Measurements from ENCODE around the gene SLC6A13. TPM values are rescaled to one million over a fixed set of nuclear protein-coding genes. Genes with fewer than 3 reads are reported as not detected.

SLC6A13 gene
- total and polyA plus RNA-seq, 9 donors: 0.13 to 6.1 (median 0.75) TPM; not detected in 3

DNA sequence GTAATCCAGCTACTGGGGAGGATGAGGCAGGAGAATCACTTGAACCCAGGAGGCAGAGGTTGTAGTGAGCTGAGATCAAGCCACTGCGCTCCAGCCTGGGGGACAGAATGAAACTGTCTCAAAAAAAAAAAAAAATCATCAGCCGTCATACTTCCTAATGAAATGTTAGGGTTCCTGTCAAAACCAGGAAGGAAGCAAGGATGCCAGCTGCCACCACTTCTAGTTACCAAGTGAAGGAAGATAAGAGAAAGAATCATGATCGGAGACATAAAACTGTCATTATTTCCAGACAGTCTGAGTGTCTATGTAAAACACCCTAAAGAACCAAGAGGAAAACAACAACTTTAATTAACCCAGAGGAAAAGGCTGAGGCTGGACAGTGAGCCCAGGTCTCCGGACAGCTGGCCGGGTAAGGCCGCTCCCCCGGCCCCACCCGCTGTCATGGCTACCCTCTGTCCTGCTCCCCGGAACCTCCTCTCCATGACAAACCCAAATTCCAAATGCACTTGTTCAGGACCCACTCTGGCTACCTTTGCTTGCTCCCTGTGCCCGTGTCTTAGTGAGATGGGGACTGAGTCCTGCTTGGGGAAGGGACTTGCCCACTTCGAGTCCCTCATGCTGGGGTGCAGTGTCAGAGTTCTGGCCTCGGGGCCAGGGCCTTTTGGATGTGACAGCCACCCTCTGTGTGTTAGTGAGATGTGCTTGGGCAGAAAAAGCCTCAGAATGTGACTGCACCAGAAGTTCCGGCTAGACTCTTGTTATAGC is 77.6 kb downstream of the SLC6A13 start:
- WGBS, 3 donors: 70 to 81% (median 78%) methylated on average over 13 of the region's 13 CpGs
- Histone ChIP-seq H3K27ac (no peak overlapping the region), H3K27me3 (no peaks in the 10 kb centered on the region), H3K4me1 (ENCODE audit: insufficient read depth) (no peaks in the 10 kb centered on the region), H3K36me3 (no peaks in the 10 kb centered on the region), H3K4me3 (no peak overlapping the region), H3K9me3 (no peaks in the 10 kb centered on the region)
- no peak for DNase-seq
- intact Hi-C loops (cut with DNase I): no loop called here
- TF ChIP-seq, protein P1, sequence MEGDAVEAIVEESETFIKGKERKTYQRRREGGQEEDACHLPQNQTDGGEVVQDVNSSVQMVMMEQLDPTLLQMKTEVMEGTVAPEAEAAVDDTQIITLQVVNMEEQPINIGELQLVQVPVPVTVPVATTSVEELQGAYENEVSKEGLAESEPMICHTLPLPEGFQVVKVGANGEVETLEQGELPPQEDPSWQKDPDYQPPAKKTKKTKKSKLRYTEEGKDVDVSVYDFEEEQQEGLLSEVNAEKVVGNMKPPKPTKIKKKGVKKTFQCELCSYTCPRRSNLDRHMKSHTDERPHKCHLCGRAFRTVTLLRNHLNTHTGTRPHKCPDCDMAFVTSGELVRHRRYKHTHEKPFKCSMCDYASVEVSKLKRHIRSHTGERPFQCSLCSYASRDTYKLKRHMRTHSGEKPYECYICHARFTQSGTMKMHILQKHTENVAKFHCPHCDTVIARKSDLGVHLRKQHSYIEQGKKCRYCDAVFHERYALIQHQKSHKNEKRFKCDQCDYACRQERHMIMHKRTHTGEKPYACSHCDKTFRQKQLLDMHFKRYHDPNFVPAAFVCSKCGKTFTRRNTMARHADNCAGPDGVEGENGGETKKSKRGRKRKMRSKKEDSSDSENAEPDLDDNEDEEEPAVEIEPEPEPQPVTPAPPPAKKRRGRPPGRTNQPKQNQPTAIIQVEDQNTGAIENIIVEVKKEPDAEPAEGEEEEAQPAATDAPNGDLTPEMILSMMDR (IDR thresholded peaks at IDR 0.05): no peak
- TF ChIP-seq EP300 (IDR thresholded peaks at IDR 0.05): no peak
- TF ChIP-seq POLR2A (IDR thresholded peaks at IDR 0.05): no peak

DNA sequence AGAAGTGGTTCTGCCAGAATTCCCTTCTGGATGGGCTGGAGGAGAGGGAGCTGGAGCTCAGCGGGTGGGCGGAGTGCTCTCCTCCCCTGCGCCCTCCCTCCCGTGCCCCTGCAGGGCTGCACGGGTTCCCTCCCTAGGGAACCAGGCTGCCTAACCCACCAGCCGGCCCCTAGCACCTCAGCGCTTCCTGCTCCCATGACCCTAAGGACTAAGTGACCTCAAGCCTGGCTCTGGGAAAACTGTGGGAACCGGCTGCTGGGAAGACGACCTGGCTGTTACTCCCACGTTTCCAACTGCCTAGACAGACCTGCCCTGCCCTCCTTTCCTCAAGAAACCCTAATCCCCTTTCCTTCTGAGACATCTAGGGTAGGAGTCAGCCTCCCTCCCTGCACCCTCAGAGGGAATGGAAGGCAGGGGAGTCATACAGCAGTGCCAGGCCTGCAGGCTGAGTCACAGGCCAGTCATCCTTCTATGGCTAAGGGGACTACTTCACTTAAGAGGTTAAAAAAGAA is 80.2 kb downstream of the SLC6A13 start:
- no peak for DNase-seq
- H3K36me3 ChIP-seq: no peaks in the 10 kb centered on the region
- intact Hi-C loops (cut with DNase I): no loop called here
- no peaks in the 10 kb centered on the region for H3K4me1 ChIP-seq (ENCODE audit: insufficient read depth)
- H3K27me3 ChIP-seq: no peaks in the 10 kb centered on the region
- TF ChIP-seq EP300 (IDR thresholded peaks at IDR 0.05) (no peak), POLR2A (IDR thresholded peaks at IDR 0.05) (no peak)
- TF ChIP-seq, protein P1 (IDR thresholded peaks at IDR 0.05): no peak
- no peak overlapping the region for H3K27ac ChIP-seq
- H3K4me3 ChIP-seq: no peak overlapping the region
- 23 to 36% (median 24%) methylated on average over 10 of the region's 10 CpGs for WGBS, 3 donors
- H3K9me3 ChIP-seq: no peaks in the 10 kb centered on the region

DNA sequence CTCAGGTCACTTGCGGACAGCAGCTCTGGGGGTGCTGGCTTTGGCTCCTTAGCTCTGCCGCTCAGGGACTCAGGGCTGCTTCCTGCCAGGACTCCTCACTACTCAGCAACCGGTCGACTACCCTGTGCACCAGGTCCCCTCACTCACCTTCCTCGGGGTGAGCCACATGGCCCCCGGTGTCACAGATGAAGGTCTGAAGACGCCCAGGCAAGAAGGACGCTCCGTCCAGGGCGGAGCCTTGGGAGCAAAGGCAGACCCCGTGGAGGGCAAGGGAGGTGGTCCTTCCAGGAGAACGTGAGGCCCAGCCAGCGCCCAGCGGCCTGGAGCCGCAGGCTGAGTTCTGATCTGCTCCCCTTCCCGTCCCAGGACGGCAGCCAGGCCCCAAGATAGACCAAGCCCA is 80.7 kb downstream of the SLC6A13 start:
- TF ChIP-seq, protein P1 (IDR thresholded peaks at IDR 0.05): no peak
- TF ChIP-seq EP300 (IDR thresholded peaks at IDR 0.05) (no peak), POLR2A (IDR thresholded peaks at IDR 0.05) (no peak)
- no peak for DNase-seq
- H3K9me3 ChIP-seq: no peaks in the 10 kb centered on the region
- intact Hi-C loops (cut with DNase I): no loop called here
- H3K4me1 ChIP-seq (ENCODE audit: insufficient read depth): no peaks in the 10 kb centered on the region
- H3K4me3 ChIP-seq: no peak overlapping the region
- H3K36me3 ChIP-seq: no peaks in the 10 kb centered on the region
- H3K27ac ChIP-seq: no peak overlapping the region
- WGBS, 3 donors: 69 to 76% (median 70%) methylated on average over 17 of the region's 17 CpGs
- H3K27me3 ChIP-seq: no peaks in the 10 kb centered on the region

DNA sequence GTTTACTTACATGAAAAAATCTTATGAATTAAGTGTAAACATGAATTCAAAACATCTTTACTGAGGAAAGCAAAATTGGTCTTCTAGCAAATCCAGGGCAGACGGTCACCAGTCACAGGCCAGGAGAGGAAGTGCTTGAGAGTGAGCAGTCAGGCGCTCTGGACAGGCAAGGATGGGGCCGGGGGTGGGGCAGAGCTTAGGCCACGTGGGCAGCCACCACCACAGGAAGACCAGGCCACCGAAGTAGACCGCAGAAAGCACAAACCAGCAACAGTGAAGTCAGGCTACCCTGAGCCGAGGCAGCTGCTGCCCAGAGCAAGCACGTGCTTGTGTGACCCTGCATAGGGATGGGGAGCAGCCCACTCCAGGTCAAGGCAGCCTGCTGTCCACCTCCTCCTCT is 82.2 kb downstream of the SLC6A13 start:
- H3K9me3 ChIP-seq: no peaks in the 10 kb centered on the region
- WGBS, 3 donors: 20 to 38% (median 25%) methylated on average over 8 of the region's 8 CpGs
- no peaks in the 10 kb centered on the region for H3K36me3 ChIP-seq
- no peak for DNase-seq
- no peak overlapping the region for H3K4me3 ChIP-seq
- TF ChIP-seq EP300 (IDR thresholded peaks at IDR 0.05): no peak
- TF ChIP-seq, protein P1 (IDR thresholded peaks at IDR 0.05): no peak
- TF ChIP-seq POLR2A (IDR thresholded peaks at IDR 0.05): no peak
- no peaks in the 10 kb centered on the region for H3K27me3 ChIP-seq
- no peaks in the 10 kb centered on the region for H3K4me1 ChIP-seq (ENCODE audit: insufficient read depth)
- intact Hi-C loops (cut with DNase I): no loop called here
- H3K27ac ChIP-seq: no peak overlapping the region
